ENCODE results near the gene SFTPD.
"Not testable (repeated sequence)": the region's sequence is repeated elsewhere in the genome, so short reads cannot be mapped to it uniquely, and the experiment has no call there.

Gene SFTPD

DNA sequence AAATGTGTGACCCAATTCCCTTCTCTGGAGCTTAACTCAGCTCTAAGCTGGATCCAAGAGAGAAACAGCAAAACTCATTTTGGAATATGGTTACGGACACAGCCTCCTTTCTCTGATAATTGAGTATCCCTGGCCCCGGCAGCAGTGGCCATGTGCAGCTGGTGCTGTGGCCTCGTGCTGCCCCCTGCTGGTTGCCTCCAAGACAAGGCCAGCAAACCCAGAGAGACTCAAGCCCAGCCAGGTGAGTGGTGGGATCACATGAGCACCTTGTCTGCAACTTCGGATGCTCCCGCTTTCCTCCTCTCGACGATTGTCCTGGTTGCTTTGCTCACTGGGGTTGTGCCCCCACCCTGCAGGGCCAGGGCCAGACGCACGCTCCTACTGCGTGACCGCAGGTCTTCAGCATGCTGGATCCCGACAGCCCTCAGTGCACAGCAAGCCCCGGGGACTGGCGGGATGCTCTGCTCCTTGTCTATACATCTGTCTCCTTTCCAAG, 19.4 kb downstream of the SFTPD start:
- in situ Hi-C loops (cut with HindIII; ENCODE audit: low pct_unique_long_range_greater_than_20kb, low sequenced_read_pairs), result no loop called here
- DNase-seq (ENCODE audit: low read depth in 1 of 2, low spot score in 1 of 2), result peak; percentile 43 to 72
- TF ChIP-seq JUND (IDR thresholded peaks at IDR 0.05; ENCODE audit: low read depth), result no peak

DNA sequence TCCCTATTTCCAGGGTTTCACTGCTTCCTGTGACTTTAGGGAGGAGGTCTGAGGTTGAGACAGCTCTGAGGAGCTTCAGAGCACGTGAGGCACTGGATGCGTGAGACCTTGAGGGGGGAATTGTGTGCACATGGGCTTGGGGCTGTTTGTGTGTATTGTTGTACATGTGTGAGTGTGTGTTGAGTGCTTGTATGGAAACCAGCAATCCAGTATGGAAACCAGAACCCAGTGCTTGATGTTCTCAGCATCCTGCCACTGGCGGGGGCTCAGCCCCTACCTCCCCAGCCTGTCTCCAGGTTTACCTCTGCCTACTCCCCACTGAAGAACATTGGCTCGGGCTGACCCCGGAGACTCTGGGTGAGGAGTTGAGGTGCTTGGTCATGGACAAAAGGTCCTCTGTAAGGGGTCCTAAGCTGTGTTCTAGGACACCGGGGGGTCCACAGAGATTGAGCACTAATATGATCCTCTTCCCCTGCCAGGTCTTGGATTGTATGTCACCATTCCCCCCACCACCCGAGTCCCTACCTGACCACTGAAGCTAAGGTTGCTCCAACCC, 20.8 kb downstream of the SFTPD start:
- no peak for TF ChIP-seq JUND (IDR thresholded peaks at IDR 0.05; ENCODE audit: low read depth)
- DNase-seq (ENCODE audit: low read depth in 1 of 2, low spot score in 1 of 2), result no peak
- in situ Hi-C loops (cut with HindIII; ENCODE audit: low pct_unique_long_range_greater_than_20kb, low sequenced_read_pairs), result no loop called here

- TF ChIP-seq JUND (IDR thresholded peaks at IDR 0.05; ENCODE audit: low read depth), result no peak
- in situ Hi-C loops (cut with HindIII; ENCODE audit: low pct_unique_long_range_greater_than_20kb, low sequenced_read_pairs), result no loop called here
- no peak for DNase-seq (ENCODE audit: low read depth in 1 of 2, low spot score in 1 of 2)
Observed at GRCh38 chr10:79927111-79927828, 21.6 kb downstream of the SFTPD start.

DNA sequence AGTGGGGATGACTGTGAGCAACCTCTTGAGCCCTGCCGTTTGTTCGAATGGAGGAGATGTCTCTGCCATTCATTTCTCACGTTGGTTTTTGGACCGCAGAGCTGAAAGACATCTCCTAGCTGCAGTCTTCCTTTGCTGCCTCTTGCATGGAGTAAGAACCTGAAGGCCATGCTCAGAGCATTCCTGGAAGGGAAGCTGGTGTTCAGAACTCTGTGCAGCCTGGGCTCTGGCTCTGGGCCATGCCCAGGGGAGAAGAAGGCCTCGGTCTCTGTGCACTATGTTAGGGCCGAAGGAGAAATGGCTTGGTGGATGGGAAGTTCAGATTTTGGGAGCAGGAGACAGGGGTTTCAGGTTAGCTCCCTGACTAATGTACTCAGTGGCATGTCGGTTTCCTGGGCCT, 22.9 kb downstream of the SFTPD start:
- DNase-seq (ENCODE audit: low read depth in 1 of 2, low spot score in 1 of 2), result no peak
- no peak for TF ChIP-seq JUND (IDR thresholded peaks at IDR 0.05; ENCODE audit: low read depth)
- in situ Hi-C loops (cut with HindIII; ENCODE audit: low pct_unique_long_range_greater_than_20kb, low sequenced_read_pairs), result no loop called here

DNA sequence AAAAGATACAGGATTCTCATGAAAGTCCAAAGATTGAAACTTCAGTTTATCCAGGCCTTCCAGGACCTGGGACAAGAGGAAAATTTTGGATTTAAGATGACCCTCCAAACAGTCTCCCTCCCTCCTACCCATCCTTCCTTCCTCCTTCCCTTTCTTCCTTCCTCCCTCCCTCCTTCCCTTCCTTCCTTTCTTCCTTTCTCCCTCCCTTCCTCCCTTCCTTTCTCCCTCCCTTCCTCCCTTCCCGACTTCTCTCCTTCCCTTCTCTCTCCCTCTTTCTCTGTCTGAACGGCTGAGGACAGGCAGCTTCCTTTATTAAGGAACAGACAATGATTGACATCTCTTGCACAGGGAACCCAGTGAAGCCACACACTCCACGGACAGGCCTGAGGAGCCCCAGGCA, 23.3 kb downstream of the SFTPD start:
- no peak for DNase-seq (ENCODE audit: low read depth in 1 of 2, low spot score in 1 of 2)
- no peak for TF ChIP-seq JUND (IDR thresholded peaks at IDR 0.05; ENCODE audit: low read depth)
- in situ Hi-C loops (cut with HindIII; ENCODE audit: low pct_unique_long_range_greater_than_20kb, low sequenced_read_pairs), result no loop called here

GRCh38 chr10:79923669-79924068, 25.2 kb downstream of the SFTPD start:
- no peak for TF ChIP-seq JUND (IDR thresholded peaks at IDR 0.05; ENCODE audit: low read depth)
- no peak for DNase-seq (ENCODE audit: low read depth in 1 of 2, low spot score in 1 of 2)
- in situ Hi-C loops (cut with HindIII; ENCODE audit: low pct_unique_long_range_greater_than_20kb, low sequenced_read_pairs), result no loop called here

GRCh38 chr10:79923145-79923544, 25.8 kb downstream of the SFTPD start:
- DNase-seq (ENCODE audit: low read depth in 1 of 2, low spot score in 1 of 2), result no peak
- no peak for TF ChIP-seq JUND (IDR thresholded peaks at IDR 0.05; ENCODE audit: low read depth)
- in situ Hi-C loops (cut with HindIII; ENCODE audit: low pct_unique_long_range_greater_than_20kb, low sequenced_read_pairs), result no loop called here

DNA sequence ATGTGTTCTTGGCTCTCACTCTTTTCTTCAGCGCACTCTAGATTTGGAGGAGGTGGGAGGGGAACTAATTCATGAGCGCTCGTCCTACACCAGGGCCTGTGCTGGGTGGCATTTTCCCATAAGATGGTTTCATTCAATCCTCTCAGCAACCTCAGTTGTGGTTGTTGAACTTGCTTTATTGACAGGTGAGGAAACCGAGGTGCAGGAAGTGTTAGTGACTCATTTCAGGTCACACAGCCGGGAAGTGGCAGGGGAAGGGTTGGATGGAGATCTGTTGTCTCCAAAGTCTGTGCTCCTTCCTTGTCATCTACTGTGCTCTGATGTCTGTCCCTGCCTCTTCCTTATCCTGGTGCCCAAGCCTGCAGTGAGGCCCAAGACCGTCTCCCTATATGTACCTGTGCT, 26.9 kb downstream of the SFTPD start:
- in situ Hi-C loops (cut with HindIII; ENCODE audit: low pct_unique_long_range_greater_than_20kb, low sequenced_read_pairs); DNase-seq (ENCODE audit: low read depth in 1 of 2, low spot score in 1 of 2): not testable (repeated sequence)

GRCh38 chr10:79915838-79916237, 33.1 kb downstream of the SFTPD start:
- DNase-seq (ENCODE audit: low read depth in 1 of 2, low spot score in 1 of 2); in situ Hi-C loops (cut with HindIII; ENCODE audit: low pct_unique_long_range_greater_than_20kb, low sequenced_read_pairs): not testable (repeated sequence)

DNA sequence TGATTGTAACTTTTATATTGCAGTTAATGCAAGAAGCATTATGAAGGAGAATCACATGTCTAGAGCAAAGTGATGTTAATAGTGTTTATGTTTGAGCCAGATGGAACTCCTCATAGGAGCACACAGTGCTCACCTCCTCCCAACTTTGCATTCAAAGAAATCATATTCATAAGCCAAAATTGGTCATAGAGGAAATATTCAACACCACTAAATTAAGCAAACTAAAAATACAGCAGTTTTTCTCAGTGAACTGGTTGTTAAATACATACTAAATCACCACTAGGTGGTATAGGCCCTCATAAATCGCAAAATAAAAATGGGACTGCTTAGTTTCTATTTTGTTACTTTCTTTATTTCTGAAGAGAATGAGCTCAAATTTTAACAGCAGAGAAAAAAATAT, 34.4 kb downstream of the SFTPD start:
- in situ Hi-C loops (cut with HindIII; ENCODE audit: low pct_unique_long_range_greater_than_20kb, low sequenced_read_pairs); DNase-seq (ENCODE audit: low read depth in 1 of 2, low spot score in 1 of 2): not testable (repeated sequence)

DNA sequence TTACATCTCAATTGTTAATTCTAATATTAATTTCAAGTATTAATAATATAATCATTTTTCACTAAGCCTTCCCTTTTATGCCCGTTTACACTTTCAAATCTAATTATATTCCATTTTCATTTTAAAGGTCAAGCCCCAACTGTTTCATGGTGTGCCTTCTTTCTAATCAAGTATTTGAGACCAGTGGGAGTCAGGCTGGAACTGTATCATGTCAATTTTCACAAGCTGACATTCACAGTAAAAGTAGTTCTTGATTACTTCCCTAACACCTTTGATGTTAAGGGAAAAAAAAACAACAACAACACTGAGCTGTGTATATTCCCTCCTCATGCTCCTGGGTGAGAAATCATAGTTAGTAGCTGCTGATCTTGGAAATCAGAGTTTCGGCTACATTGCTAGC, 38.1 kb downstream of the SFTPD start:
- in situ Hi-C loops (cut with HindIII; ENCODE audit: low pct_unique_long_range_greater_than_20kb, low sequenced_read_pairs), result no loop called here
- TF ChIP-seq JUND (IDR thresholded peaks at IDR 0.05; ENCODE audit: low read depth), result no peak
- DNase-seq (ENCODE audit: low read depth in 1 of 2, low spot score in 1 of 2), result no peak

GRCh38 chr10:79910344-79910743, 38.6 kb downstream of the SFTPD start:
- no peak for DNase-seq (ENCODE audit: low read depth in 1 of 2, low spot score in 1 of 2)
- TF ChIP-seq JUND (IDR thresholded peaks at IDR 0.05; ENCODE audit: low read depth), result no peak
- in situ Hi-C loops (cut with HindIII; ENCODE audit: low pct_unique_long_range_greater_than_20kb, low sequenced_read_pairs), result no loop called here

- no peak for TF ChIP-seq JUND (IDR thresholded peaks at IDR 0.05; ENCODE audit: low read depth)
- DNase-seq (ENCODE audit: low read depth in 1 of 2, low spot score in 1 of 2), result no peak
- in situ Hi-C loops (cut with HindIII; ENCODE audit: low pct_unique_long_range_greater_than_20kb, low sequenced_read_pairs), result no loop called here
Observed at GRCh38 chr10:79905322-79906314, 43.3 kb downstream of the SFTPD start.
